OCI-LY1 (cell line): ENCODE results near the gene KIAA1755.

Experiments
- EZH2 ChIP-seq: fragments of 200-600 bp; sonication (generic), shearing (Covaris generic); IDR thresholded peaks from 2 replicates; pipeline ENCODE4 v1.8.0; 2017; ENCODE audit warnings: borderline replicate concordance, mixed run types, mild to moderate bottlenecking, antibody characterized with exemption, low read length, moderate library complexity, mixed read lengths
- TF ChIP-seq, protein P1 (sequence below): fragments of 200-600 bp; sonication (generic), shearing (Covaris generic); IDR thresholded peaks from 2 replicates; pipeline ENCODE4 v1.5.1; 2017; ENCODE audit warnings: mild to moderate bottlenecking, antibody characterized with exemption, low read length, moderate library complexity, mixed read lengths

DNA sequence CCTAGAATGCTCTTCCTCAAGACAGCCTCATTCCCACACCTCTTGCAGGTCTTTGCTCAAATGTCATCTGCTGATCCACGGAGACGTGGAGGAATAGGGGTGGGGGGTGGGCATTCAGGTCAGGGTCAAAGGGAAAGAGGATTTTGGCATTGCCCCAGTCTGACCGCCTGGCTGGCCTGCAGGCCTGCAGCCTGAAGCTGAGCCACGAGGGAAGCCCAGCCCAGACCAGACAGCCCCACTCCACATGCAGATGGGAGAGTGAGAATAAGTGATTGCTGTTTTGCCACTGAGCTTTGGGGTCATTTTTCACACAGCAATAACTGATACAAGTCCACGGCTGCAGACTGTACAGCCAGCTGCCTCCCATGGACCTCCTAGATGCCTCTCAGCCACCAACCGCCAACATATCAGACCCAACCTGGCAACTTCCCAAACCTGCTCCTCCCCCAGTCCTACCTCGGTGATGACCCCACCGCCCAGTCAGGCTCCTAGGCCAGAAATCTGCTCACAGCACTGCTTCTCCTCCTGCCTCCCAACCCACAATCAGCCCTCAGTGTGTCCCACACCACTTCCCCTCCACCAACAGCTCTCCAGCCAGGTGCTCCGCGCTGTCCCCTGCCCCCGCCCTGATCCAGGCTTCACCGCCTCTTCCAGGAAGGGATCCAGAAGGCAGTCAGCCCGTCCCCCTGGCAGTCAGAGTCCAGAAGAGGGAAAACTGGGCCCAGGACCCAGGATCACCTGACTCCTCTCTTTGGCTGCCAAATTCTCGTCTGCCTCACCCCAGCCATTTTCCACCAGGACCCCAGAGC lies 14.0 kb downstream of the KIAA1755 start:
- TF ChIP-seq, protein P1, sequence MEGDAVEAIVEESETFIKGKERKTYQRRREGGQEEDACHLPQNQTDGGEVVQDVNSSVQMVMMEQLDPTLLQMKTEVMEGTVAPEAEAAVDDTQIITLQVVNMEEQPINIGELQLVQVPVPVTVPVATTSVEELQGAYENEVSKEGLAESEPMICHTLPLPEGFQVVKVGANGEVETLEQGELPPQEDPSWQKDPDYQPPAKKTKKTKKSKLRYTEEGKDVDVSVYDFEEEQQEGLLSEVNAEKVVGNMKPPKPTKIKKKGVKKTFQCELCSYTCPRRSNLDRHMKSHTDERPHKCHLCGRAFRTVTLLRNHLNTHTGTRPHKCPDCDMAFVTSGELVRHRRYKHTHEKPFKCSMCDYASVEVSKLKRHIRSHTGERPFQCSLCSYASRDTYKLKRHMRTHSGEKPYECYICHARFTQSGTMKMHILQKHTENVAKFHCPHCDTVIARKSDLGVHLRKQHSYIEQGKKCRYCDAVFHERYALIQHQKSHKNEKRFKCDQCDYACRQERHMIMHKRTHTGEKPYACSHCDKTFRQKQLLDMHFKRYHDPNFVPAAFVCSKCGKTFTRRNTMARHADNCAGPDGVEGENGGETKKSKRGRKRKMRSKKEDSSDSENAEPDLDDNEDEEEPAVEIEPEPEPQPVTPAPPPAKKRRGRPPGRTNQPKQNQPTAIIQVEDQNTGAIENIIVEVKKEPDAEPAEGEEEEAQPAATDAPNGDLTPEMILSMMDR, result no peak
- TF ChIP-seq EZH2, result no peak
